Glutamatergic neuron (in vitro differentiated cells): ENCODE data around the gene PDE6A. TPM values are rescaled to one million over a fixed set of nuclear protein-coding genes. Genes with fewer than 3 reads are reported as not detected.
A peak's percentile ranks its signal among the peaks of the same experiment; 100 is the strongest.

ENCODE experiments used
- DNase-seq: peaks from one replicate; pipeline ENCODE4 v3.0.0; 2022
- H3K27ac Mint-ChIP-seq: one replicate; pipeline ENCODE4 v1.8.0; 2020; ENCODE audit warnings: mild to moderate bottlenecking, mixed read lengths, inconsistent platforms; ENCODE audit not compliant: unreplicated experiment
- H3K27me3 Mint-ChIP-seq: one replicate; pipeline ENCODE4 v1.8.0; 2020; ENCODE audit warnings: mild to moderate bottlenecking, moderate library complexity, mixed read lengths, inconsistent platforms; ENCODE audit not compliant: unreplicated experiment
- H3K36me3 Mint-ChIP-seq: one replicate; pipeline ENCODE4 v1.8.0; 2020; ENCODE audit warnings: mild to moderate bottlenecking, mixed read lengths, inconsistent platforms; ENCODE audit not compliant: unreplicated experiment
- H3K4me1 Mint-ChIP-seq: one replicate; pipeline ENCODE4 v1.8.0; 2020; ENCODE audit warnings: mild to moderate bottlenecking, low read depth, mixed read lengths, inconsistent platforms; ENCODE audit not compliant: unreplicated experiment
- H3K4me3 Mint-ChIP-seq: one replicate; pipeline ENCODE4 v1.8.0; 2020; ENCODE audit warnings: mild to moderate bottlenecking, mixed read lengths, inconsistent platforms; ENCODE audit not compliant: unreplicated experiment
- H3K9me3 Mint-ChIP-seq: one replicate; pipeline ENCODE4 v1.8.0; 2020; ENCODE audit warnings: mild to moderate bottlenecking, moderate library complexity, mixed read lengths, inconsistent platforms; ENCODE audit not compliant: unreplicated experiment
- CTCF ChIP-seq: fragments of 200-600 bp; sonication (generic); IDR thresholded peaks from one replicate; pipeline ENCODE4 v1.5.0; 2021; ENCODE audit not compliant: partially characterized antibody, unreplicated experiment
- total RNA-seq: library from RNA; stranded (reverse); fragmentation: NEBNext Ultra II Directional; extraction: Animal tissue kit (Norgen Biotek cat#: 25700); gene quantifications from one replicate; pipeline ENCODE4 v1.2.1, GENCODE V29; 2021; ENCODE audit not compliant: unreplicated experiment

Gene PDE6A
- total RNA-seq, 1 donor from 2014 or later: not detected

- H3K4me1 Mint-ChIP-seq: peaks cover 6% of the 10 kb centered on the region
- no peak overlapping the region for H3K27ac Mint-ChIP-seq
- H3K9me3 Mint-ChIP-seq: no peaks in the 10 kb centered on the region
- no peak overlapping the region for H3K4me3 Mint-ChIP-seq
- TF ChIP-seq CTCF: peak; percentile 38
- peaks cover 6% of the 10 kb centered on the region for H3K27me3 Mint-ChIP-seq
- DNase-seq: no peak
- no peaks in the 10 kb centered on the region for H3K36me3 Mint-ChIP-seq
These were observed 114.6 kb downstream of the PDE6A start for GRCh38 chr5:149829954-149830353.

- no peak overlapping the region for H3K4me3 Mint-ChIP-seq
- no peaks in the 10 kb centered on the region for H3K9me3 Mint-ChIP-seq
- peak; percentile 95 for TF ChIP-seq CTCF
- H3K36me3 Mint-ChIP-seq: no peaks in the 10 kb centered on the region
- no peak overlapping the region for H3K27ac Mint-ChIP-seq
- DNase-seq: peak; percentile 93
- peaks cover 5% of the 10 kb centered on the region for H3K27me3 Mint-ChIP-seq
- peaks cover 17% of the 10 kb centered on the region for H3K4me1 Mint-ChIP-seq
These were observed 116.2 kb downstream of the PDE6A start for GRCh38 chr5:149828161-149829011.

- no peak for DNase-seq
- Mint-ChIP-seq H3K36me3 (no peaks in the 10 kb centered on the region), H3K4me3 (no peak overlapping the region), H3K27me3 (peaks cover 5% of the 10 kb centered on the region), H3K4me1 (peaks cover 25% of the 10 kb centered on the region), H3K9me3 (no peaks in the 10 kb centered on the region), H3K27ac (no peak overlapping the region)
- no peak for TF ChIP-seq CTCF
These were observed 117.0 kb downstream of the PDE6A start for GRCh38 chr5:149827546-149827945.

- H3K27me3 Mint-ChIP-seq: peaks cover 5% of the 10 kb centered on the region
- H3K27ac Mint-ChIP-seq: no peak overlapping the region
- peaks cover 28% of the 10 kb centered on the region for H3K4me1 Mint-ChIP-seq
- H3K9me3 Mint-ChIP-seq: no peaks in the 10 kb centered on the region
- no peak for TF ChIP-seq CTCF
- H3K4me3 Mint-ChIP-seq: no peak overlapping the region
- H3K36me3 Mint-ChIP-seq: no peaks in the 10 kb centered on the region
- DNase-seq: no peak
These were observed 117.5 kb downstream of the PDE6A start for GRCh38 chr5:149827086-149827485.

- no peak overlapping the region for H3K4me3 Mint-ChIP-seq
- H3K27ac Mint-ChIP-seq: no peak overlapping the region
- H3K36me3 Mint-ChIP-seq: no peaks in the 10 kb centered on the region
- peaks cover 30% of the 10 kb centered on the region for H3K4me1 Mint-ChIP-seq
- TF ChIP-seq CTCF: no peak
- no peaks in the 10 kb centered on the region for H3K9me3 Mint-ChIP-seq
- no peak for DNase-seq
- H3K27me3 Mint-ChIP-seq: peaks cover 5% of the 10 kb centered on the region
These were observed 118.0 kb downstream of the PDE6A start for GRCh38 chr5:149826574-149826973.
